ENCODE measurements around the gene NEDD4L. TPM values are rescaled to one million over a fixed set of nuclear protein-coding genes. Genes with fewer than 3 reads are reported as not detected.

Gene NEDD4L
- polyA plus RNA-seq, 1 of the 3 experiments (the other 2 are of a cell fraction) = 13.2 TPM

DNA sequence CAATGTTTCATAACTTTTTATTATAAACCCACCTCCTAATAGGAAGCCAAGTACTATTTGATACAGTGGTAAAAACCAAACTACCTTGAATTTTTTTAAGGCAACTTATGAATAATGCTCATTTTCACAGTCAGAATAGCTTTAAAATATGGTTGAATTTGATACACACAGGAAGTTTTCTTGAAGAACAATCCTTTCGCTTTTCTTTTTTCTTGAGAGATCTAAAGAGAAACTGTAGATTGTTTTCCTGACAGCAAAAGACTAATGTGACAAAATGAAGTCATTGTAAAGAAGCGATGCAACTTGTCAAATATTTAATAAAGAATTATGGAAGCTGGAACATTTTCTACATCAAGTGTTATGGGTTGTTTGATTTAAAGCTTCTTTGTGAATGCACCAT, 357.2 kb downstream of the NEDD4L start:
- H3K79me2 ChIP-seq (ENCODE audit: insufficient read depth) = no peaks in the 10 kb centered on the region
- no peak for TF ChIP-seq FOXM1 (IDR thresholded peaks at IDR 0.05; ENCODE audit: low read depth)
- TF ChIP-seq POLR2AphosphoS5 (IDR thresholded peaks at IDR 0.05; ENCODE audit: low read depth, low read length) = no peak
- TF ChIP-seq, protein P1, sequence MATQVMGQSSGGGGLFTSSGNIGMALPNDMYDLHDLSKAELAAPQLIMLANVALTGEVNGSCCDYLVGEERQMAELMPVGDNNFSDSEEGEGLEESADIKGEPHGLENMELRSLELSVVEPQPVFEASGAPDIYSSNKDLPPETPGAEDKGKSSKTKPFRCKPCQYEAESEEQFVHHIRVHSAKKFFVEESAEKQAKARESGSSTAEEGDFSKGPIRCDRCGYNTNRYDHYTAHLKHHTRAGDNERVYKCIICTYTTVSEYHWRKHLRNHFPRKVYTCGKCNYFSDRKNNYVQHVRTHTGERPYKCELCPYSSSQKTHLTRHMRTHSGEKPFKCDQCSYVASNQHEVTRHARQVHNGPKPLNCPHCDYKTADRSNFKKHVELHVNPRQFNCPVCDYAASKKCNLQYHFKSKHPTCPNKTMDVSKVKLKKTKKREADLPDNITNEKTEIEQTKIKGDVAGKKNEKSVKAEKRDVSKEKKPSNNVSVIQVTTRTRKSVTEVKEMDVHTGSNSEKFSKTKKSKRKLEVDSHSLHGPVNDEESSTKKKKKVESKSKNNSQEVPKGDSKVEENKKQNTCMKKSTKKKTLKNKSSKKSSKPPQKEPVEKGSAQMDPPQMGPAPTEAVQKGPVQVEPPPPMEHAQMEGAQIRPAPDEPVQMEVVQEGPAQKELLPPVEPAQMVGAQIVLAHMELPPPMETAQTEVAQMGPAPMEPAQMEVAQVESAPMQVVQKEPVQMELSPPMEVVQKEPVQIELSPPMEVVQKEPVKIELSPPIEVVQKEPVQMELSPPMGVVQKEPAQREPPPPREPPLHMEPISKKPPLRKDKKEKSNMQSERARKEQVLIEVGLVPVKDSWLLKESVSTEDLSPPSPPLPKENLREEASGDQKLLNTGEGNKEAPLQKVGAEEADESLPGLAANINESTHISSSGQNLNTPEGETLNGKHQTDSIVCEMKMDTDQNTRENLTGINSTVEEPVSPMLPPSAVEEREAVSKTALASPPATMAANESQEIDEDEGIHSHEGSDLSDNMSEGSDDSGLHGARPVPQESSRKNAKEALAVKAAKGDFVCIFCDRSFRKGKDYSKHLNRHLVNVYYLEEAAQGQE (IDR thresholded peaks at IDR 0.05; ENCODE audit: low read depth, low read length) = no peak
- TF ChIP-seq MEF2A (IDR thresholded peaks at IDR 0.05; ENCODE audit: borderline replicate concordance, low read depth) = no peak
- no peak for TF ChIP-seq FOSL2 (IDR thresholded peaks at IDR 0.05; ENCODE audit: borderline replicate concordance, low read depth)
- TF ChIP-seq EZH2phosphoT487 (IDR thresholded peaks at IDR 0.05; ENCODE audit: borderline replicate concordance, low read depth) = no peak
- TF ChIP-seq, protein P2, sequence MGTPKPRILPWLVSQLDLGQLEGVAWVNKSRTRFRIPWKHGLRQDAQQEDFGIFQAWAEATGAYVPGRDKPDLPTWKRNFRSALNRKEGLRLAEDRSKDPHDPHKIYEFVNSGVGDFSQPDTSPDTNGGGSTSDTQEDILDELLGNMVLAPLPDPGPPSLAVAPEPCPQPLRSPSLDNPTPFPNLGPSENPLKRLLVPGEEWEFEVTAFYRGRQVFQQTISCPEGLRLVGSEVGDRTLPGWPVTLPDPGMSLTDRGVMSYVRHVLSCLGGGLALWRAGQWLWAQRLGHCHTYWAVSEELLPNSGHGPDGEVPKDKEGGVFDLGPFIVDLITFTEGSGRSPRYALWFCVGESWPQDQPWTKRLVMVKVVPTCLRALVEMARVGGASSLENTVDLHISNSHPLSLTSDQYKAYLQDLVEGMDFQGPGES (IDR thresholded peaks at IDR 0.05; ENCODE audit: low read depth, low read length) = no peak
- no peak for TF ChIP-seq NFIC (IDR thresholded peaks at IDR 0.05; ENCODE audit: borderline replicate concordance)
- no peak for TF ChIP-seq SIN3A (IDR thresholded peaks at IDR 0.05; ENCODE audit: borderline replicate concordance, low read depth, low read length)
- TF ChIP-seq RAD21 (IDR thresholded peaks at IDR 0.05; ENCODE audit: low read length) = no peak
- TF ChIP-seq, protein P3, sequence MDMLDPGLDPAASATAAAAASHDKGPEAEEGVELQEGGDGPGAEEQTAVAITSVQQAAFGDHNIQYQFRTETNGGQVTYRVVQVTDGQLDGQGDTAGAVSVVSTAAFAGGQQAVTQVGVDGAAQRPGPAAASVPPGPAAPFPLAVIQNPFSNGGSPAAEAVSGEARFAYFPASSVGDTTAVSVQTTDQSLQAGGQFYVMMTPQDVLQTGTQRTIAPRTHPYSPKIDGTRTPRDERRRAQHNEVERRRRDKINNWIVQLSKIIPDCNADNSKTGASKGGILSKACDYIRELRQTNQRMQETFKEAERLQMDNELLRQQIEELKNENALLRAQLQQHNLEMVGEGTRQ (IDR thresholded peaks at IDR 0.05; ENCODE audit: borderline replicate concordance, low read depth, low read length) = no peak
- TF ChIP-seq TEAD4 (IDR thresholded peaks at IDR 0.05; ENCODE audit: borderline replicate concordance, insufficient read depth) = no peak
- TF ChIP-seq SMC3 (IDR thresholded peaks at IDR 0.05; ENCODE audit: low read depth, low read length) = no peak
- no peak for TF ChIP-seq FOXJ3 (CRISPR knock-in tag; IDR thresholded peaks at IDR 0.05)
- TF ChIP-seq NRF1 (IDR thresholded peaks at IDR 0.05; ENCODE audit: low read depth, low read length) = no peak
- ChIA-PET CTCF (no interaction called here), POLR2A (no interaction called here)
- no peak overlapping the region for H3K4me2 ChIP-seq
- no peak overlapping the region for H3K9ac ChIP-seq
- no peak overlapping the region for H3K4me3 ChIP-seq (ENCODE audit: low read depth in 2 of 2, low read length in 1 of 2)
- H2AFZ ChIP-seq (ENCODE audit: low read depth) = no peak overlapping the region
- WGBS (ENCODE audit: low lambda C conversion rate) = 96% methylated on average over 2 of the region's 2 CpGs
- H4K20me1 ChIP-seq (ENCODE audit: insufficient read depth) = no peaks in the 10 kb centered on the region
- no peaks in the 10 kb centered on the region for H3K9me3 ChIP-seq
- DNase-seq = no peak
- no peaks in the 10 kb centered on the region for H3K36me3 ChIP-seq (replicated peaks in 1 of 2; ENCODE audit: control insufficient read depth in 1 of 2, insufficient read depth in 2 of 2, low read length in 1 of 2)
- H3K9me2 ChIP-seq = no peaks in the 10 kb centered on the region
- H3F3A ChIP-seq (replicated peaks; ENCODE audit: insufficient read depth) = no peaks in the 10 kb centered on the region
- peaks cover 0 to 5% of the 10 kb centered on the region in 2 experiments; a peak in 1 of 4 replicates for H3K4me1 ChIP-seq (ENCODE audit: control insufficient read depth in 1 of 2, insufficient read depth in 2 of 2, low read depth in 1 of 2, low read length in 1 of 2)
- H3K27ac ChIP-seq (ENCODE audit: low read depth in 2 of 2, low read length in 1 of 2) = no peak overlapping the region
- H3K27me3 ChIP-seq (ENCODE audit: insufficient read depth) = no peaks in the 10 kb centered on the region

Measured in SK-N-SH (cell line).